HUDEP-2 (cell line): ENCODE results near the gene CD93.
A peak's percentile ranks its signal among the peaks of the same experiment; 100 is the strongest.

Experiments used
- DNase-seq, 76 experiments: peaks; one replicate each; lab custom pipeline; 2025; ENCODE audit not compliant: unreplicated experiment in 76 of 76; lab: John Stamatoyannopoulos, UW

Gene CD93

DNA sequence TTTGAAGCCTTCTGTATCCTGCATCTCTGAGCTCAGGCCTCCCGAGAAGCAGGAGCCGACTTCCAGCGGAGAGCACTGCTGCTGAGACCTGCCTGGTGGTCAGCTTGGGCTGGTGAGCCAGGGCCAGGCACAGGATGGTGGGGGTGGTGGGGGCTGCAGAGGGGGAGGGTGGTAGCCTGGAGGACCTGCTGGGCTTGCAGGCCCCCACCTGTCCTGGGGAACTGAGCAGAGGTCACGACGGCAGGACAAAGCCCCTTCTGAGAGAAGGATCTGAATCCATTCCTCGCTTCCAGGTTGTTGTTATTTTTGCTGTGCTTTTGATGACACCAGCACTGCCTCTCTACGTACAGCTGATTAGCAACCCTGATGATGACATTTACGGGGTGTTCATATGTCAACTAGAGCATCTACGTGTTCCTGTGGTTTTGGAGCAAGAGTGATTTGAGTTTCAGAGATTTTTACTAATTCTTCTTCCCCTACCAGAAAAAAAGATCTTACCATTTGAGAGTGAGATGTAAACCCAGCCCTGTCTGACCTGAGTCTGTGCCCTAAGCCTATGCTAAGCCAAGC, 35.7 kb upstream of the CD93 start:
- DNase-seq: no peak

DNA sequence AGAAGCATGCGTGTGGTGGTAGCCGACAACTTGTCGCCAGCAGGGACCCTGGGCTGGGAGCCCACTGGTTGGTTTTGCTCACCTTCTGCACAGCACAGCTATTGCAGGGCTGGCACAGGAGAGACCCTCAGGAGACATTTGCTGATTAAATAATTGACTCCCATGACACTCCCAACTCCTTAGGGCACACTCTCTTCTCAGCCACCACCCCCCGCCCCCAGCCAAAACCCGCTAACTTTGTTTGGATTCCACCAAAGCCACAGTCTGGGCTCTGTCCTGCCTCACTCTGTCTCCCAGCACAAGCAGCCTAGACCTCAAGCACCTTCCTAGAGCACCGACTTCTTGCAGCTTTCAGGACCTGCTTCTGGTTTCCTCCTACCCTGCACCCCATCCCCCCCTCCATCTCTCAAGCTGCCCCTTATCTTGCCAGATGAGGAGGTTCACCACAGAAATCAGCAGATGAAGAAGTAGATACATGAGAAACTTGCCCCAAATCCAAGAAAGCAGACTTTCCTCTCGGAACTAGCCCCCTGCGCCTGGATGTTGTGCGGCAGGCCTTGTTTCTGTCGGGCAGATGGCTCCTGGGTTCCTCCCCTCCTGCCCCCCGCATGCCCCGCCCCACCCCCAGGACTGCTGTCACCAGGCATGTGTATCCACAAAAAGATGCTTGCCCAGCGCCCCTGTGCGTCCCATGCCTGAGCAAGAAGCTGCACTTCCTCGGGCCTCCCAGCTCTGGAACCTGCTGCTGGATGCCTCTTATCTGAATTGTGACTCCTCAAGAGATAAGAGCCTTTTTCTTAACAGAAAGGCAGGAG, 35.0 kb upstream of the CD93 start:
- peak in 6 of 76 experiments; percentile 13 to 36 (median 24) for DNase-seq

DNA sequence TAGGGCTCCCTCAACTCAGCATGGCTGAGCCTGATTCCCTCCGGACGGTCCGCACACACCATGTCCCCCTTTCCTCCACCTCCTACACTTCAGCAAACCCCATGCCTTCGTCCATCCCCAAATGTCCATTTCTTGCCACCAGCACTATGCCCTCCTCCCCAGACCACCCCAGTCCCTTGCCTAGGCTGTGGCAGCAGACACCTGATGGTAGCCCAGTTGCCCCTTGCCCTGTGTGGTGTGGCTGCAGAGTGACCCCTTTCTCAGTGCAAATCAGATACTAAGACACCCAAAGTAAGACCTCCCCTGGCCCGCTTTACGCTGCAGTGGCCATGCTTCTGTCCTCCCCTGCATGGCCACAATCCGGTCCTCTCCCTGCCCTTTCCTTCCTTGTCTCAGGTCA, 34.1 kb upstream of the CD93 start:
- no peak for DNase-seq

DNA sequence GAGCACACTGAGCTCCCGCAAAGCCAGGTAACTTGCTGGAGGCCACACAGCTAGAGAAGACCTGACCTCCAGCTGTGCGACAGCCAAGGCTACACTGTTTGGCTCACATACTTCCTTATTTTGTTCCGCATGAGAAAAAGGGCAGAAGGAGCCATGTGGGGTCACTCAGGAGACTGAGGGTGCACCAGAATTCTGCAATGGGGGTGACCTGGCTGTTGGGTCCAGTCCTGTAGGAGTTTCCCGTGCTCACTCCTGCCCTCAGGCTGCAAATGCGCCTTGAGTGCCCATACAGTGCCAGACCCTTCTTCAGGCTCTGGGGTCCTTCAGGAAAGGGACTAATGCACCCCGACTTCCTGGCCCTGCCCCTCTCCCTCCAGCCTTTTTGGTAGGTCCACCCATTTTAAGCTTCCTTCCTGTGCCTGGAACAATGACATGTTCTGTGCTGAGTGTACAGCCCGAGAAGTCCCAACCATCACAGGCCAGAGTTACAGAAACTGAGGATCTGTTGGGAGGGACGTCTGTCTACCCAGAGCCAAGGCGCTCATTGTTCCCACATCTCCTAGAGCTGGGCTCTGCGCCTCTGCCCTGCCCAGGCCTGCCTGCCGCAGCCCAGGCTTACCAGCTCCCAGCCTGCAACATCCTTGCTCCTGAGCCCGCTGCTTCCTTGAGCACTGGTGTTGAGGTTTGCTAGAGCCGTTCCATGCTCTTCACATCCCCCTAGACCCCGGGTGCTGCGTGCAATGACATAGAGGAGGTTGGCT, 33.5 kb upstream of the CD93 start:
- DNase-seq: no peak

DNA sequence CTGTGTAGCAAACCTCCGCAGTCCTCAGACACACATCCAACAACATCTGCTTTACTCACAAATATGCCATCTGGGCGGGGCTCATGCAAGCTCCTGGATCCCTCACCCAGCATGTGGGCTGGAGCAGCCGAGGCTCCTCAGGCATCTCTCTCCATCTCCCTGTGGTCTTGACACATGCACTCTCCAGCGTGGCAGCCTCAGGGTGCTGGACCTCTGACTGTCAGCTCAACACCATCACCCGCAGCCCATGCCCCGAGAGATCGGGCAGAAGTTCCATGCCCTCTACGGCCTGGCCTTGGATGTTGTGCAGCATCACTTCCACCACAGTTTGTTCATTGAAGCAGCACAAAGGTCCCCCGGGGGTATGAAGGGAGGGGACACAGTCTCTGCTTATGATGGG, 32.6 kb upstream of the CD93 start:
- DNase-seq: no peak

DNA sequence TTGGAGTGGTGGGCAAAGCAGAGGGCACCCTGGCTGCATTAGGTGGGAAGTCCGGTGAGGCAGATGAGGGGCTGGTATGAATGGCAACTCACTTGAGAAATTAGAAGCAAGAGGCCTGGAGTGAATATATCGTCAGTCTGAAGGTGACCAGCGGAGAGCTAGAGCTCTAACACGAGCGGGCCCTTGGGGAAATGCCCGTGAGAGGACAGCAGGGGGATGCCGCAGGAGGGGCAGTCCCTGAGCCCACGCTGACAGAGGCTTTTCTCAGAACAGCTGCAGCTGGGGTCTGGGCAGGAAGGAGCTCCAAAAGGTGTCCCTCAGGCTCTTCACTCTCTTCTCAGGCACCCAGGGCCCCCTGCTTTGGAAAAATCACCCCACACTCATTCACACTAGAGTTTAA, 32.0 kb upstream of the CD93 start:
- DNase-seq: no peak

DNA sequence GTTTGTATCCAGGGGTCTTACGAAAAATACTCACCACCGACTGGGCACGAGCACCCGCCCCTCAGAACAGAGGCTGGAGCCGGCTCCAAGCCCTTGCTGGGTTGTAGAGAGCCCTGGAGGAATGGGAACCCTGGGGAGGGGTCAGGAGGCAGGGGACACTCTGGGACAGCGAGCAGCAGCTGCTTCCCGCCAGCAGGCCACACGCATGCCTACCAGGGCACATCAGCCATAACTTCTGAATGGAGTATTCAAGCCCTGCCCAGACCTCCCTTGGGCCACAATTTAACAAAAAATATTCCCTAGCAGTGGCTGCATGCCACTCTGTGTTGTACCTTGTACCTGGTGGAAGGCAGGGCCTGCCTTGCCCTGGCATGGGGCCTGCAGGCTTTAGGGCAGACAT, 31.6 kb upstream of the CD93 start:
- DNase-seq: no peak

DNA sequence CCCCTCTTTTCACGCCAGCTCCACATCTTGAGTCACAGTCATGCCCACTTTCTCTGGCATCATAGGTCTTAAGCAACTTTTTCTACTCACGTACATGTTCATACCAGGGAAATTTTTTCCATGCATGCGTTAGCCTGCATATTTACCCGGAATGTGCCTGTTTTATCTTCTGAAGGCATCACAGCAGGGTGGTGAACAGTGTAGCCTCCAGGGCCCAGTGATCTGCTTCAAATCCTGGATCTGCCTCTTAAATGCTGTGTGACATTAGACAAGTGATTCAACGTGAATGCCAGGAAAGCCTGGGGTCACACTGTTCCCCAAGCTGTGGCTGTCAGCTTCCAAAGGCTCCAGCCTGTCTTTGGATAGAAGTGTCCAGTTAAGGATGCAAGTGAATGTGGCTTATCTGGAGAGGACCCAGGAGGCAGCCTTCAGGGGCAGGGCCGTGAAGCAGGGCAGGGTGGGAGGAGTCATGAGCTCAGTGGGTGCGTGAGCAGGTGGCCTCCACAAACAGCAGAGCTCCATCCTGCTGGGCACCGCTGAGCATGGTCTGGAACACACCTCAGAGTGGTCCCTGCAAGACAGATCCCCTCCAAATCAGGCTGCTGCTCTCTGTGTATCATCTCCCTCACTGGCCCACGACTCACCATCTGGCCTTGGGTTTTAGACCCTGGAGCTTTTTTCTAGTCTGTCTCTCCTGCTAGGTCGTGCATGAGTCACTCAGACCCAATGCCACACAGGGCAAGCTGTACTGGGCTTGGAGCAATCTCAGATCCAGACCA, 30.4 kb upstream of the CD93 start:
- no peak for DNase-seq

DNA sequence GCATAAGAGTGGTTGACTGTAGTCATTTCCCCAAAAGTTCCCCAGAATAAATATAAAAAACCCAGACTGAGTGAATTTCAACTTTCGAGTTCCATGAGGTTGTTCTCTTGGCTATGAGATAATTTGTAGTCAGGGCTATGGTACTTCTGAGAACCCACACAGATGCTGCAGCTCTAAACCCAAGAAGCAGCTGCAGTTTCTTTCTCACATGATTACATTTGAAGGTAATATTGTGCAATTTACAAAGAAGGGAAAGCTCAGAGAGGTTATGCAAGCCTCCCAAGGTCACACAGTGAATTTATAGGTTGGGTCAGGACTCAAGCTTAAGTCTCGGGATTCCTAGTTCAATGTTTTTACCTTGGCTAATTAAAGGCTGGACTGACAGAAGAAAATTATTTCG, 29.7 kb upstream of the CD93 start:
- no peak for DNase-seq

DNA sequence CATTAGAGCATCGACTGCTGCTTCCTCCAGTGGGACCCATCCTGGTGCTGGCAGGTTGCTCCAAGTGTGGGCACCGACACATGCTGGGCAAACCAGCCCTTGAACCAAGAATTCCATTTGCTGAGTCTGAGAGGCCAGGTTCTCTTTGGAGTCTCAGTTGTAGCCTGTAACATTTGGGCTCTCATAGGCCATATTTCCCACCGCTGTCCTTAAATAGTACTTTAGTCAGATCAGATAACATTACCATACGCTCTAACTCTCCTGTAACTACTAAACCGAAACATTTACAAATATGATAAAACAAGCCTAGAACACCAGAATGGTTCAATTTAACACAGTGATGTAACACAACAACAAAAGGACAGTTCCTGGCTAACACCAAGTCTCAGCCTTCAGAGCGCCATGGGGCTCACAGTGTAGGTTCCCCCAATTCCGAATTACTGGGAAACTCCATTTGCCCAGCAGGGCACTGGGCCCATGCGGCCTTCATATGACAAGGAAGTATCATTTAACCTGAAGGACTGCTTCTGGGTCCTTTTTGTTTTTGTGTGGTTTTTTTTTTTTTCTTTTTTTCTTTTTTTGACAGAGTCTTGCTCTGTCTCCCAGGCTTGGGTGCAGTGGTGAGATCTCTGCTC, 28.4 kb upstream of the CD93 start:
- no peak for DNase-seq

DNA sequence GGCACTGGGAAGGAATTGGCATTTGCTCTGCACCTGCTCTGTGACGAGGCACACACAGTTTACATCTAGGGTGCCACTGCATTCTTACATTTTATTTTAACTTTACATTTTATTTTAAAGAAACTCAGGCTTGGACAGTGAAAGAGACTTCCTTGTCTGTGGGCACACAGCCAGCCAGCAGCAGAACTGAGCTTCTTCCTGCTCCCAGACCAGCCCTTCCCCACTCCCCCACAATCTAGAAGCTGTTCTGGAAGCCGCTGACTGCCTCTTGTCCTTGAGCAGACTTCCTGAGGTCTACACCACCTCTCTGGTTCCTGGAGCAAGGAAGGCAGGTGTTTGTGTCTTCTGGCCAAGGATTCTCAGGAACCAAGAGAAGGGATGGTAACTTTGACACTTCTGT, 27.9 kb upstream of the CD93 start:
- DNase-seq: no peak

DNA sequence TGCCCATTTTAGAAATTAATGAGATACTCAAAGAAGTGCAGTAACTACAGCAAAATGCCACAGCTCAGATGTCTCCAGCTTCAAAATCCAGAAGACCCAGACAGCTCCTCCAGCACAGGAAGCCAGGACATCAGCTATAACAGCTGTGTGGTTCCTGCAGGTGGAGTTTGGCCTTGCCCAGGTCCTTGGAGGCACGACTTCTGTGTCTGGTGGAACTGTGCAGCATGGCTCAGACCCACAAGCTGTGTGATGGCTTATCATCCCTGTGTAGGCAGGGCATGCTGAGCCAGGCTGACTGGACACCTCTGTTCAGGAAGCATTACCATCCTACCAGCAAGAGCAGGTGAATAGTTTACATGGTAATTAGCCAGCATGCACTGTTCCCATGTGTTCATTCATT, 26.5 kb upstream of the CD93 start:
- no peak for DNase-seq

DNA sequence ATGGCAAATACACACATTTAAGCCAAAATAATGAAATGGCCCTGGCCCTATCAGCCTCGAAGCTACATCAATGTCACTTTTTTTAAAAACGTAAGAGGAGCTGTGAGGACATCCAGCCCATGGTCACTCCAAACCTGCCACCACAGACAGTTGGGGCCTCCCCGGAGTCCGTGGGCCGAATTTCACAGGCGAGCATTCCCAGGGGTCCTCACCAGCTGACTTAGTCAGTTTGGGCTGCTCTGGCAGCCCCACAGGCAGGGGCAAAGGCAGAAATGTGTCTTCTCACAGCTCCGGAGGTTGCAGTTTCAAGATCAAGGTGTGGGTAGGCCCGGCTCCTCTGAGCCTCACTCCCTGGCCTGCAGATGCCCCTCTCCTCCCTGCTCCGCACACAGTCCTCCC, 25.8 kb upstream of the CD93 start:
- no peak for DNase-seq

DNA sequence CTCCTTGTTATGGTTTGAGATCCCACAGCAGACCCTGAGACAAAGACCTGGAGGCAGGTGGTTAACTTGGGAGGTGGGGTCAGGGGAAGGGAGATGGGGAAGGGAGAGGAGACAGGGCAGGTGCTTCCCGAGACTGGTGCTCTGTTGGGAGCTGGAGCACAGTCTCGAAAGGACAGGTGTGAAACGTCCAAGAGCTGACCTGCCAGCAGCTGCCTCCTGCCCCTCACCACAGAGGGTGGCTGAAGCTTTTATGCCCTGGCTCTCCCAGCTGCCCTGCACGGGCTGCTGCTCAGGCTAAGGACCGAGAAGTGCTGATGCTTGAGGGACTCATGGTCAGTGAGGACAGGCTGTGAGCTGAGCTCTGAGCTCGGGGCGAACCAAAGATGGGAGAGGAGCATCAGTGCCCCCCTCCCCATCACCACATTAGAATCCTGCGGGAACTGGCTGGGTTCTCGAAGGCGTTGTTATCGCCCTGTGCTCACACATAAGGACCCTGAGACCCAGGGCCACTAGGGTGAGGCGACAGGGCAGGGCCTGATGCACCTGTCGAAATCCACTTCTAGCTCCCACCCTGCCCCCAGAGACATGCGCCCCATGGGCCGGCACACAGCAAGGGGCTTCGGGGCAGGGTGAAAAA, 25.3 kb upstream of the CD93 start:
- no peak for DNase-seq

DNA sequence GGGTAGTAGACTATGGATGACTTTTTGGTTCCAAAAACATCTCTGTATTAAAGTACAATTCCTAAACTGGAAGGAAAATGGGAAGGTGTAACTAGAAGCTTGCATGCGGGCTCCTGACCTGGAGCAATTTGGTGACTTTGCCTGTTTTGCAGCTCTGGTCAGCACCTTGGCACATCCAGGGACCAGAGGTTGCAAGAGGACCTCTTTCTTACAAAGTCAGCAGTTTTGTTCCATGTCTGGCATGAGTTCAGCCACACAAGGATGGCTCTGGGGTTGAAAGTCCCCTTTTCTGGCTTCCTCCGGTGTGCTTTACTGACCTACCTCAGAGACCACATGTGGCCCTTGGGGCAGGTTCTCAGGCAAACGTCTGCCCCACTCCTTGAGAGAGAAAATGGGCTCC, 22.7 kb upstream of the CD93 start:
- no peak for DNase-seq

DNA sequence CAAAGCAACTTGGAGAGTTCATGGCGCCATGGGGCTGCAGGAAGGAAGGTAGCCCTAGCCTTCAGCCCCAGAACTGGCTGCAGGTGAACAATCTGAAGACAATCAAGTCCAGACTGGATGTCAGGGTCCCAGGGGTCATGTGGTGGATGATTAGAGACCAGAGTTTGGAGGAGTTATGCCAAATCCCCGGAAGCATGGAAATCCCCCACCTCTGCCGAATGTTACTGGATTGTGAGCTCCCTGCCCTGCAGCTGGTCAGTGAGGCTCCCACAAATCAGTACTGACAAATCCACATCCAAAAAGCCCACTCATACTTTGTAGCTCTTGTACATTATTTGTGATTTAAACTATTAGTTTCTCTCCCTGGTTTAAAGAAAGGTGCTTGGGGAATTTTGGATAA, 21.3 kb upstream of the CD93 start:
- DNase-seq: no peak

DNA sequence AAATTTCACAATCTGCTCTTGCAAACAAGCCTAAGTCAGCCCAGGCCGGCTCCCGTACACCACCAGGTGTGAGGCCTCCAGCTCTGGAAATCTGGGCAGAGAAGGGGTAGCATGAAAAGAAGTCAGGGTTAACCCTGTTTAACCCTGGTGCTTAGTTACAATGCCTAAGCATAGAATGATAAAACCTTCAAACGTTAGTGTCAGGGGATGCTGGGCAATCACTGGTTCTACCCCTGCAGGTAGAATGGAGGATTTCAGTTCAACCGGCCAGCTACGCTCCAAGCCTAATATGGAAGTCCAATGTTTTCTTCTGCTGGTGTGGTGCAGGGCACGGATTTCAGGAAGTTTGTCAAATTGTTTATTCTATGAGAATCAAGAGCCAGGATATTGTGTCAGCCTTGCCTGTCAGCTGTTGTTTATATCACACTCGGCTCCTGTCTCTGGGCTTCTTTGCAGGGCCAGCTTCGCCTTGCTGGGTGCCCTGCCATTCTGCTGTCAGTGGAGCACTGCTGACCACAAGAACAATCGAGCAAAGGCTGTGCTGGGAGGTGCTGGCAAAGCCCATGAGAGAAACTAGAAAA, 20.2 kb upstream of the CD93 start:
- DNase-seq: no peak

DNA sequence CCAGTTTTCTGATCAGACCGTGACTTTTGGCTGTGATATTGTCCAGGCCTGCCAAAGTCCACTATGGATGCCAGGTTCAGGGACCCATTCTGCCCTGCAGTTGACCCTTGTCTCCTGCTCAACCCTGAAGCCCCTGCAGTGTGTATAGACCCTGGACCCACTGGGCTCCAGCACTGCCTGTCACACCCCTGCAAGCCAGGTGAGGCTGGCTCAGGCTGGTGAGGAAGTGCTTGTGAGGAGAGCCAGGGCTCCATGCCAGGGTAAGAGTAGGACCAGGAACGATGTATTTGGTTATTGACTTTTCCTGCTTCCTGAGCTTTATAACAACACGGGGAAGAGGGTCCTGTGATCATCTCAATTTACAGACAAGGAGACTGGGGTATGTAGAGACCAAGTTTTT, 19.1 kb upstream of the CD93 start:
- no peak for DNase-seq

DNA sequence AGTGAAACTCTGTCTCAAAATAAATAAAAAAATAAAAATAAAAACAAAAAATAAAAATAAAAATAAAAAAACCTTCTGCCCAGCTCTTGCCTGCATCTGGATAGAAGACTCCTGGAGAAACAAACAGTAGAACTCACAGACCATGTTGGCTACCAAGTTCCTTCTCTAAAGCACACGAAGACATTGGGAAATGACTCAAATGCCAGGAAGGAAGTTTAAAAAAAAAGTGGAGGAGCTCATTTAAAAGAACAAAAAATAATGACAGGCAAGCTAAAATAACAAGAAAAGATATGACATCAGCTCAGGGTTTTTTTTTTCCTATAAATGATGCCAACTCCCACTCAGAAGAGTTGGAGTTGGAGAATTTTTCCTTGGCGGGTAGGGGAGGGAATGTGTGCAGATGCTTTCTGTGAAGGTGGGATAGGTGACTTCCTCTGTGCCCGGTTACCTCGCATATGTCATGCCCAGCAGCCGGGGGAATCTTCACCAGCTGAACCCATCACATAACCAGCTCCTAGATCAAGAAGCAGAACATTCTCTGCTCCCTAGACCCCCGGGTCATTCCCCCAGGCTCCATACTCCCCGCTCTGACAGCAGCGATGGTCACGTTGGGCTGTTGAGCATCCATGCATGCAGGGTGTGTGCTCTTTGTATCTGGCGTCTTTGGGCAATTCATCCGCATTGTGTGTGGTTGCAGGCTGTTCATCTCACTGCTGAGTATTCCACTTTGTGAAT, 17.3 kb upstream of the CD93 start:
- DNase-seq: no peak
